HG03460 (cell line): ENCODE measurements around the gene ABCA8.

Source experiments
- ATAC-seq: cut with Tn5 transposase; IDR thresholded peaks from one replicate; pipeline ENCODE4 v1.9.1; 2021; ENCODE audit not compliant: unreplicated experiment

Gene ABCA8

GRCh38 chr17:68943123-68943811 lies 11.9 kb downstream of the ABCA8 start:
- no peak for ATAC-seq

- ATAC-seq: no peak
Observed at GRCh38 chr17:68942389-68942788, 12.8 kb downstream of the ABCA8 start.

- no peak for ATAC-seq
Observed at GRCh38 chr17:68941761-68942160, 13.4 kb downstream of the ABCA8 start.

GRCh38 chr17:68939195-68939594 lies 16.0 kb downstream of the ABCA8 start:
- no peak for ATAC-seq

GRCh38 chr17:68937890-68938514 lies 17.2 kb downstream of the ABCA8 start:
- ATAC-seq: no peak

- ATAC-seq: no peak
Observed at GRCh38 chr17:68927516-68927915, 27.7 kb downstream of the ABCA8 start.

GRCh38 chr17:68924793-68925720 lies 30.1 kb downstream of the ABCA8 start:
- ATAC-seq: no peak

- ATAC-seq: no peak
Observed at GRCh38 chr17:68910789-68911431, 44.3 kb downstream of the ABCA8 start.

GRCh38 chr17:68910251-68910705 lies 44.9 kb downstream of the ABCA8 start:
- ATAC-seq: no peak

GRCh38 chr17:68909066-68909465 lies 46.1 kb downstream of the ABCA8 start:
- no peak for ATAC-seq

GRCh38 chr17:68908045-68908444 lies 47.1 kb downstream of the ABCA8 start:
- ATAC-seq: no peak

GRCh38 chr17:68906638-68907037 lies 48.6 kb downstream of the ABCA8 start:
- no peak for ATAC-seq

- ATAC-seq: no peak
Observed at GRCh38 chr17:68903286-68903685, 51.9 kb downstream of the ABCA8 start.

GRCh38 chr17:68897557-68897956 lies 57.6 kb downstream of the ABCA8 start:
- no peak for ATAC-seq

GRCh38 chr17:68892658-68893057 lies 62.5 kb downstream of the ABCA8 start:
- no peak for ATAC-seq

- no peak for ATAC-seq
Observed at GRCh38 chr17:68892193-68892592, 63.0 kb downstream of the ABCA8 start.

GRCh38 chr17:68886401-68886800 lies 68.8 kb downstream of the ABCA8 start:
- no peak for ATAC-seq

GRCh38 chr17:68884888-68885287 lies 70.3 kb downstream of the ABCA8 start:
- no peak for ATAC-seq

GRCh38 chr17:68878226-68878885 lies 76.8 kb downstream of the ABCA8 start:
- ATAC-seq: no peak

- ATAC-seq: no peak
Observed at GRCh38 chr17:68871447-68871846, 83.7 kb downstream of the ABCA8 start.

GRCh38 chr17:68870976-68871375 lies 84.2 kb downstream of the ABCA8 start:
- no peak for ATAC-seq
